ENCODE measurements around the gene SEMA3G. TPM values are rescaled to one million over a fixed set of nuclear protein-coding genes. Genes with fewer than 3 reads are reported as not detected.

The SEMA3G gene
- total and polyA plus RNA-seq, 2 experiments from 2014 or later = 3.4 to 13.6 TPM

- TF ChIP-seq, protein P1, sequence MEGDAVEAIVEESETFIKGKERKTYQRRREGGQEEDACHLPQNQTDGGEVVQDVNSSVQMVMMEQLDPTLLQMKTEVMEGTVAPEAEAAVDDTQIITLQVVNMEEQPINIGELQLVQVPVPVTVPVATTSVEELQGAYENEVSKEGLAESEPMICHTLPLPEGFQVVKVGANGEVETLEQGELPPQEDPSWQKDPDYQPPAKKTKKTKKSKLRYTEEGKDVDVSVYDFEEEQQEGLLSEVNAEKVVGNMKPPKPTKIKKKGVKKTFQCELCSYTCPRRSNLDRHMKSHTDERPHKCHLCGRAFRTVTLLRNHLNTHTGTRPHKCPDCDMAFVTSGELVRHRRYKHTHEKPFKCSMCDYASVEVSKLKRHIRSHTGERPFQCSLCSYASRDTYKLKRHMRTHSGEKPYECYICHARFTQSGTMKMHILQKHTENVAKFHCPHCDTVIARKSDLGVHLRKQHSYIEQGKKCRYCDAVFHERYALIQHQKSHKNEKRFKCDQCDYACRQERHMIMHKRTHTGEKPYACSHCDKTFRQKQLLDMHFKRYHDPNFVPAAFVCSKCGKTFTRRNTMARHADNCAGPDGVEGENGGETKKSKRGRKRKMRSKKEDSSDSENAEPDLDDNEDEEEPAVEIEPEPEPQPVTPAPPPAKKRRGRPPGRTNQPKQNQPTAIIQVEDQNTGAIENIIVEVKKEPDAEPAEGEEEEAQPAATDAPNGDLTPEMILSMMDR (IDR thresholded peaks at IDR 0.05; ENCODE audit: low read depth, low read length) = no peak
- Histone ChIP-seq H3K27me3 (no peaks in the 10 kb centered on the region), H3K4me1 (ENCODE audit: low read depth) (peaks cover 17% of the 10 kb centered on the region), H3K36me3 (peaks cover 16% of the 10 kb centered on the region), H3K9me3 (ENCODE audit: low read depth) (no peaks in the 10 kb centered on the region), H3K4me3 (no peak overlapping the region), H3K27ac (peak overlapping the region; percentile 78)
- DNase-seq (ENCODE audit: low read depth in 1 of 2, low spot score in 1 of 2) = peak in 1 of 2 donors; percentile 58
Observed at GRCh38 chr3:52468336-52468735, 23.4 kb upstream of the SEMA3G start.

DNA sequence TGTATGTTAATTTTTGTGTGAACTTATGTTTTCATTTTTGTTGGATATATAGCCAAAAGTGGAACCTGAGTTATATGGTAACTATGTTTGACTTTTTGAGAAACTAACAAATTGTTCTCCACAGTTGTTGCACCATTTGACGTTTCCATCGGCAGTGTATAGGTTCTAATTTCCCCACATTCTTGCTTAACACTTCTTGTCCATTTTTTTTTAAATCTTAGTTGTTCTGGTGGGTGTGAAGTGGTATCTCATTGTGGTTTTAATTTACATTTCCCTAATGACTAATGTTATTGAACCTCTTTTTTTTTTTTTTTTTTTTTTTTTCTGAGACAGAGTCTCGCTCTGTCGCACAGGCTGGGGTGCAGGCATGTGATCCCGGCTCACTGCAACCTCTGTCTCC lies 18.5 kb upstream of the SEMA3G start:
- Histone ChIP-seq H3K27ac (no peak overlapping the region), H3K27me3 (no peaks in the 10 kb centered on the region), H3K36me3 (peaks cover 47% of the 10 kb centered on the region), H3K4me3 (no peak overlapping the region), H3K4me1 (ENCODE audit: low read depth) (peaks cover 9% of the 10 kb centered on the region), H3K9me3 (ENCODE audit: low read depth) (no peaks in the 10 kb centered on the region)
- TF ChIP-seq, protein P1 (IDR thresholded peaks at IDR 0.05; ENCODE audit: low read depth, low read length) = no peak
- no peak for DNase-seq (ENCODE audit: low read depth in 1 of 2, low spot score in 1 of 2)

- H3K36me3 ChIP-seq = peaks cover 57% of the 10 kb centered on the region
- H3K27me3 ChIP-seq = no peaks in the 10 kb centered on the region
- TF ChIP-seq, protein P1 (IDR thresholded peaks at IDR 0.05; ENCODE audit: low read depth, low read length) = no peak
- H3K9me3 ChIP-seq (ENCODE audit: low read depth) = no peaks in the 10 kb centered on the region
- DNase-seq (ENCODE audit: low read depth in 1 of 2, low spot score in 1 of 2) = no peak
- H3K27ac ChIP-seq = no peak overlapping the region
- no peak overlapping the region for H3K4me3 ChIP-seq
- H3K4me1 ChIP-seq (ENCODE audit: low read depth) = peaks cover 11% of the 10 kb centered on the region
Observed at GRCh38 chr3:52461874-52462273, 17.0 kb upstream of the SEMA3G start.

DNA sequence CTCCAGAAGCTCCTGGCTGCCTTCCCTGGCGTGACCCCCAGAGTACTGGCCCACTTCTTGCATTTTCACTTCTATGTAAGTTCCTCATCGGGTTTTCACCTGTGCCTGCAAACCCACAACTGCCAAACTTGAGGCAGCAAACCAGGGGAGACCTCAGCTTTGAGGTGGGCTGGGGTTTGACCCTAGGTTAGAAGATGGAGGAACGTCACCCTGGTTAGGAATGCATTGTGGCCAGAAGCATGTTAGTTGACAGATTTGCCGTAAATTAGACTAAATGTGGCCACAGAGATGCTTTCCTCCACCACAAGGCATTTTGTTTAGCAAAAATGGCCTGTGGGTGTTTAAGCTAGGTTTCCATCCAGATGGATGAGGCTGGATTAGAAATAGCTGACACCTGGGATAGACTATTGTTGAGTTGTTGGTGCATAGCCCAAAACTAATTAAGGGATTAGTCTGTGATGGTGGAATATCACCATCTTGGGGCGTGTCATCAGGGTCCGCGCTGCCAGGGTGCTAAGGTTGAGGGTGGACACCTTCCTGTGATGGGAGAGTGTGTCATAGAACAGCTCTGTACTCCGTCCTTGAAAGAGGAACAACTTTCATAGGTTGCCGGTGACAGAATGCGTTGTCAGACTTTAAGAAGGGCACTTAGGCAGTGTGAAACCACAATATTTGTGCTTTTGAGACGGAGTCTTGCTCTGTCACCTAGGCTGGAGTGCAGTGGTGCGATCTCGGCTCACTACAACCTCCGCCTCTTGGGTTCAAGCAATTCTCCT lies 14.1 kb upstream of the SEMA3G start:
- no peak overlapping the region for H3K27ac ChIP-seq
- H3K27me3 ChIP-seq = no peaks in the 10 kb centered on the region
- H3K4me3 ChIP-seq = no peak overlapping the region
- H3K9me3 ChIP-seq (ENCODE audit: low read depth) = no peaks in the 10 kb centered on the region
- H3K36me3 ChIP-seq = peaks cover 54% of the 10 kb centered on the region
- DNase-seq (ENCODE audit: low read depth in 1 of 2, low spot score in 1 of 2) = no peak
- TF ChIP-seq, protein P1 (IDR thresholded peaks at IDR 0.05; ENCODE audit: low read depth, low read length) = no peak
- H3K4me1 ChIP-seq (ENCODE audit: low read depth) = peaks cover 24% of the 10 kb centered on the region

DNA sequence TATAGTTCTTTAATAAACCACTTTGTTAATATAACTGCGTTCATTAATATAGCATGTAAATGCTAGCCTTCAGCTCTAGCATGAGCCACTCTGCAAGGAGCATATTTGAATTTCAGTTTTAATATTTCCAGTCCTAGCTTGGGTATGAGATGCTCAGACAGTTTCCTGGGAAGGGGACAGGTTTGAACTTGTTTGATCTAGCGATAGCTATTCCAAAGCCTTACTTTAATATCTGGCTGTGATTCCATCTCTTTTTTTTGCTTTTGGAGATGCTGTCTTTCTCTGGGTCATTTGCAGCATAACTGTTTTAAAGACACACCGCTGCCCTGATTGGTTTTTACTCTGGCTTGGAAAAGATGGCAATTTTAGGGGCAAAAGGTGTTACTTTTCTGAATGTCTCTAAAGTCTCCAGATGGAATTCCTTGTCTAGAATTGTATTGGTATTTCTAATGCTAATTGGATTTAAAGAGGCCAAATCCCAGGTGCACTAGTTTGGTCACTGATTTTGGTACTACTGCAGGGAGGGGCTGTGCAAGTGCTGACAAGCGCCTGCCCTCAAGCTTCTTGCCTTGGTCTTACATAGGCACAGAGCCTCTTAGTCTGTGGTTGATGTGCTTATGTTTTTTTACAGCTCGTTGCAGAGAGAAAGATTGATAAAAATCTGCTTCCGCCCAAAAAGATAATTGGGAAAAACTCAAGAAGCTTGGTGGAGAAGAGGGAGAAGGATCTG lies 13.3 kb upstream of the SEMA3G start:
- no peak overlapping the region for H3K4me3 ChIP-seq
- no peak for DNase-seq (ENCODE audit: low read depth in 1 of 2, low spot score in 1 of 2)
- peaks cover 51% of the 10 kb centered on the region for H3K36me3 ChIP-seq
- H3K27me3 ChIP-seq = no peaks in the 10 kb centered on the region
- TF ChIP-seq, protein P1 (IDR thresholded peaks at IDR 0.05; ENCODE audit: low read depth, low read length) = no peak
- H3K27ac ChIP-seq = no peak overlapping the region
- H3K4me1 ChIP-seq (ENCODE audit: low read depth) = peaks cover 24% of the 10 kb centered on the region
- no peaks in the 10 kb centered on the region for H3K9me3 ChIP-seq (ENCODE audit: low read depth)

Measured in cardiac muscle cell (in vitro differentiated cells and primary cell).